Endodermal cell (in vitro differentiated cells): ENCODE data around the gene SLC25A24. TPM values are rescaled to one million over a fixed set of nuclear protein-coding genes. Genes with fewer than 3 reads are reported as not detected.

Experiments used
- DNase-seq: peaks from one replicate; pipeline ENCODE4 v3.0.0-alpha.2; 2017
- H3K27ac ChIP-seq: 2 replicates; pipeline ENCODE4 v1.5.1; 2013; ENCODE audit warnings: mild to moderate bottlenecking, low read depth, low read length, moderate library complexity
- H3K27me3 ChIP-seq: 2 replicates; pipeline ENCODE4 v1.6.1; 2013; ENCODE audit warnings: mild to moderate bottlenecking, low read length, moderate library complexity; ENCODE audit not compliant: insufficient read depth, control insufficient read depth, poor library complexity, severe bottlenecking
- H3K36me3 ChIP-seq: 2 replicates; pipeline ENCODE4 v1.7.0; 2013; ENCODE audit warnings: mild to moderate bottlenecking, low read length, moderate library complexity; ENCODE audit not compliant: control insufficient read depth, insufficient read depth
- H3K4me1 ChIP-seq: one replicate; pipeline ENCODE4 v1.7.0; 2013; ENCODE audit warnings: low read length; ENCODE audit not compliant: control insufficient read depth, insufficient read depth
- H3K4me3 ChIP-seq: 2 replicates; pipeline ENCODE4 v1.5.1; 2013; ENCODE audit warnings: mild to moderate bottlenecking, low read length, moderate library complexity
- H3K9ac ChIP-seq: 2 replicates; pipeline ENCODE4 v1.6.1; 2013; ENCODE audit warnings: mild to moderate bottlenecking, low read length, moderate library complexity; ENCODE audit not compliant: poor library complexity, severe bottlenecking; ENCODE audit errors: extremely low read depth
- H3K9me3 ChIP-seq: 2 replicates; pipeline ENCODE4 v1.6.1; 2013; ENCODE audit warnings: mild to moderate bottlenecking, low read length, moderate library complexity; ENCODE audit not compliant: control insufficient read depth
- H3K27ac Mint-ChIP-seq: 2 replicates; pipeline ENCODE4 v1.8.0; 2020; ENCODE audit warnings: mixed read lengths
- H3K27me3 Mint-ChIP-seq: 2 replicates; pipeline ENCODE4 v1.8.0; 2021; ENCODE audit warnings: mild to moderate bottlenecking, mixed read lengths; ENCODE audit not compliant: insufficient read depth
- H3K36me3 Mint-ChIP-seq: 2 replicates; pipeline ENCODE4 v1.8.0; 2020; ENCODE audit warnings: low read depth, mixed read lengths
- H3K4me1 Mint-ChIP-seq: 2 replicates; pipeline ENCODE4 v1.8.0; 2020; ENCODE audit warnings: mixed read lengths
- H3K4me3 Mint-ChIP-seq: 2 replicates; pipeline ENCODE4 v1.8.0; 2020; ENCODE audit warnings: mild to moderate bottlenecking, moderate library complexity, mixed read lengths
- H3K9me3 Mint-ChIP-seq: 2 replicates; pipeline ENCODE4 v1.8.0; 2020; ENCODE audit warnings: mild to moderate bottlenecking, mixed read lengths
- WGBS, 2 experiments: methylation state at CpG; one replicate each; pipeline versions ENCODE4 v1.1.5 to v1.1.7; 2013; ENCODE audit warnings: missing lambda C conversion rate in 2 of 2, mixed read lengths in 1 of 2; ENCODE audit not compliant: insufficient coverage in 1 of 2, insufficient read length in 1 of 2; 5-methylcytosine and 5-hydroxymethylcytosine counted together
- total RNA-seq, 2 donors: library from RNA; stranded (reverse); fragmentation: NEBNext Ultra II Directional in 1 of 2; extraction: Animal tissue kit (Norgen Biotek cat#: 25700) in 1 of 2; gene quantifications; 2 replicates in 1 of 2; 3 replicates in 1 of 2; pipeline ENCODE4 v1.2.1, GENCODE V29; 2021
- TF ChIP-seq, protein P1 (sequence below): fragments of 200-600 bp; sonication (generic); conservative IDR thresholded peaks from 2 replicates; pipeline ENCODE4 v1.5.0; 2021; ENCODE audit warnings: antibody characterized with exemption, mild to moderate bottlenecking

The SLC25A24 gene
- total RNA-seq, 2 donors from 2014 or later, result 42.4 to 61.4 TPM

DNA sequence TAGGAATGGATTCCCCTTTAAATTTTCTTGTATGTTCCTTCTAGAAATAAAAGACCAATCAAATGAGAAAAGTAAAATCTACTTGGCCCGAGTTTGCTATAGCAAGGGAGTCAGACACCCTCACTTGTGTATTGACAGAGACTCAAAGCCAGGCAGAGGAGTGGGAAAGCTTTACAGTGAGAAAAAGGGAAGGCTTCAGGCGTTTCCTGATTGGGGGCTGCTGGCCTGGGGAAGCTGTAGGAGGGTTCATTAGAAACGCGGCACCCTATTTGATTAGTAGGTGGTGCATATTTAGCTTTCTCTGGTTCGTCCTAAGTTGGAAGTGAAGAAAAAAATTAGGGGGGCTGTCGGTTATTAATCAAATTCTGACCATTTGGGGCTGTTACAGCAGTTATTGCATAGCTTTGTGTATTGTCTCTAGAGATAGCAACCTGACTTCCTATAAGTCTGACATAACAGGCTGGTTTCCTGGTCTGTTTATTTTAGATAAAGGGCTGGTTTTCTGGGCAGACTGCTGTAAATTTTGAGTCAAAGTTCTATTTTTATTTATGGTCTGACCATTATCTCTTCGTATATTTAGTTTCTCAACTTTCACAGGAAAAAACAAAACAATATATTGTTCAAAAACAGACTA is 10.0 kb downstream of the SLC25A24 start:
- DNase-seq, result no peak
- peaks cover 89% of the 10 kb centered on the region for H3K36me3 ChIP-seq
- Mint-ChIP-seq H3K4me3 (no peak overlapping the region), H3K27ac (no peak overlapping the region), H3K36me3 (peaks cover 83% of the 10 kb centered on the region), H3K27me3 (no peaks in the 10 kb centered on the region), H3K9me3 (peaks cover 42% of the 10 kb centered on the region), H3K4me1 (no peaks in the 10 kb centered on the region)
- no peak overlapping the region for H3K9ac ChIP-seq
- peaks cover 91% of the 10 kb centered on the region for H3K9me3 ChIP-seq
- no peaks in the 10 kb centered on the region for H3K4me1 ChIP-seq
- TF ChIP-seq, protein P1, sequence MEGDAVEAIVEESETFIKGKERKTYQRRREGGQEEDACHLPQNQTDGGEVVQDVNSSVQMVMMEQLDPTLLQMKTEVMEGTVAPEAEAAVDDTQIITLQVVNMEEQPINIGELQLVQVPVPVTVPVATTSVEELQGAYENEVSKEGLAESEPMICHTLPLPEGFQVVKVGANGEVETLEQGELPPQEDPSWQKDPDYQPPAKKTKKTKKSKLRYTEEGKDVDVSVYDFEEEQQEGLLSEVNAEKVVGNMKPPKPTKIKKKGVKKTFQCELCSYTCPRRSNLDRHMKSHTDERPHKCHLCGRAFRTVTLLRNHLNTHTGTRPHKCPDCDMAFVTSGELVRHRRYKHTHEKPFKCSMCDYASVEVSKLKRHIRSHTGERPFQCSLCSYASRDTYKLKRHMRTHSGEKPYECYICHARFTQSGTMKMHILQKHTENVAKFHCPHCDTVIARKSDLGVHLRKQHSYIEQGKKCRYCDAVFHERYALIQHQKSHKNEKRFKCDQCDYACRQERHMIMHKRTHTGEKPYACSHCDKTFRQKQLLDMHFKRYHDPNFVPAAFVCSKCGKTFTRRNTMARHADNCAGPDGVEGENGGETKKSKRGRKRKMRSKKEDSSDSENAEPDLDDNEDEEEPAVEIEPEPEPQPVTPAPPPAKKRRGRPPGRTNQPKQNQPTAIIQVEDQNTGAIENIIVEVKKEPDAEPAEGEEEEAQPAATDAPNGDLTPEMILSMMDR, result no peak
- H3K4me3 ChIP-seq, result peak overlapping the region; percentile 57
- H3K27ac ChIP-seq, result no peak overlapping the region
- no peaks in the 10 kb centered on the region for H3K27me3 ChIP-seq
- 91 to 93% methylated on average over 3 to 7 of the region's 7 CpGs for WGBS, 2 experiments

DNA sequence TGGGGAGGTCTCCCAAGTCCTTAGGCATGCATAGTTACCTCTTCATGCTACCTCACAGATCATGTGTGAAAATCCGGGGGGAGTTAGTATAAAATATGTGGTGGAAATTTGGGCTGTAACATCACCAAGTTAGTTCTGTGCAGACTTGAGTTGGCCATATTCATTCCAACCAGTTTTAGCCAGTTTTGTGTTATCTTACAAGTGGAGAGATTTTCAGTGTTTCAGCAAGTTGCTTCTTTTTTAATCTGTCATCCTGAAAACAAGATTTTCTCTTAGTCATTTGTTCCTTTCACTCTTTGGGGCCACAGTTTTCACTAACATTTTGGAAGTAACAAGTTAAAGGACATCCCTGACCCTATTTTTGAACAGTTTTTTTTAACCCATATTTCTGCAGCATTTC is 11.3 kb downstream of the SLC25A24 start:
- Mint-ChIP-seq H3K27ac (no peak overlapping the region), H3K27me3 (no peaks in the 10 kb centered on the region), H3K9me3 (peaks cover 45% of the 10 kb centered on the region), H3K36me3 (peaks cover 84% of the 10 kb centered on the region), H3K4me3 (no peak overlapping the region), H3K4me1 (no peaks in the 10 kb centered on the region)
- H3K9ac ChIP-seq, result no peak overlapping the region
- no peaks in the 10 kb centered on the region for H3K4me1 ChIP-seq
- TF ChIP-seq, protein P1, result no peak
- no peaks in the 10 kb centered on the region for H3K27me3 ChIP-seq
- H3K27ac ChIP-seq, result no peak overlapping the region
- 92% methylated on average over 1 of the region's 1 CpG; no CpG with 5 or more reads in 1 of the 2 experiments for WGBS, 2 experiments
- peaks cover 91% of the 10 kb centered on the region for H3K9me3 ChIP-seq
- H3K36me3 ChIP-seq, result peaks cover 89% of the 10 kb centered on the region
- H3K4me3 ChIP-seq, result peak overlapping the region; percentile 43
- DNase-seq, result no peak

DNA sequence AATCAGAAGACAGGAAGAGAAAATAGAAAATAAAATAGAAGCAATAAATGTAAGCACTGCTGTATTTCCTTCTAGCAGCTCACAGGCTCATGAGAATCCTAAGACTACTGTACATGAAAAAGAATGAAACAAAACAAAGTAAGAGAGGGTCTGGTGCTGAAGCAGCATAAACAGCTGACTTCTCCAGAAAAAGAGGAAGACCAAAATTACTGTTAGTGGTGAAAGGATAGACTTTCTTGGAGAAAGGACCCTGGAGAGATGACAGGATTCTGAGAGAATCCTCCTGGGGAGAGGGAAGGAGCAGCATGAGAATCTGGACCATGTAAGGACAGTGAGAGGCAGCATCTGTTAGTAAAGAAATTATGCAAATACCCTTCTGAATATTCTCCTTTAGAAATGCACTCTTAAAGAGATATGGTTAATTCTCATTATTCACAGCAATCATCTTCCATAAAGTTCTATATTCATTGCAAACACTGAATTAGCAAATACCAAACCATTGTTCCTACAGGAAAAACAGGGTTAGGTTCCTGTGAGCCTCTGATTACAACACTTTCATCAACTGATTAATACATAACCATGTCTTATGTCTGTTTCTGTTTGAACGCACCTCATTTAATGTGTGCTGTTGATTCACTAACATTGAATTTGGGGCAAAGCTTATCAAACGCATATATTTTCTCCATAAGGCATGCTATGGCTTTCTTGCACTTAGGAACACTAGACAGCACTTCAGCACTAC is 17.0 kb downstream of the SLC25A24 start:
- H3K9ac ChIP-seq, result no peak overlapping the region
- H3K27ac ChIP-seq, result no peak overlapping the region
- peak overlapping the region; percentile 37 for H3K4me3 ChIP-seq
- Mint-ChIP-seq H3K9me3 (peaks cover 25% of the 10 kb centered on the region), H3K36me3 (peaks cover 77% of the 10 kb centered on the region), H3K4me1 (no peaks in the 10 kb centered on the region), H3K4me3 (no peak overlapping the region), H3K27ac (no peak overlapping the region), H3K27me3 (no peaks in the 10 kb centered on the region)
- H3K9me3 ChIP-seq, result peaks cover 78% of the 10 kb centered on the region
- no peaks in the 10 kb centered on the region for H3K4me1 ChIP-seq
- H3K36me3 ChIP-seq, result peaks cover 91% of the 10 kb centered on the region
- WGBS, 2 experiments, result 48 to 100% methylated on average over 1 to 2 of the region's 2 CpGs
- no peak for DNase-seq
- H3K27me3 ChIP-seq, result no peaks in the 10 kb centered on the region
- TF ChIP-seq, protein P1, result no peak
